EL (cell line): ENCODE results near the gene FGGY.
A peak's percentile ranks its signal among the peaks of the same experiment; 100 is the strongest.

Experiments
- DNase-seq: peaks from one replicate; pipeline ENCODE4 v3.0.0-alpha.2; 2016

FGGY gene

DNA sequence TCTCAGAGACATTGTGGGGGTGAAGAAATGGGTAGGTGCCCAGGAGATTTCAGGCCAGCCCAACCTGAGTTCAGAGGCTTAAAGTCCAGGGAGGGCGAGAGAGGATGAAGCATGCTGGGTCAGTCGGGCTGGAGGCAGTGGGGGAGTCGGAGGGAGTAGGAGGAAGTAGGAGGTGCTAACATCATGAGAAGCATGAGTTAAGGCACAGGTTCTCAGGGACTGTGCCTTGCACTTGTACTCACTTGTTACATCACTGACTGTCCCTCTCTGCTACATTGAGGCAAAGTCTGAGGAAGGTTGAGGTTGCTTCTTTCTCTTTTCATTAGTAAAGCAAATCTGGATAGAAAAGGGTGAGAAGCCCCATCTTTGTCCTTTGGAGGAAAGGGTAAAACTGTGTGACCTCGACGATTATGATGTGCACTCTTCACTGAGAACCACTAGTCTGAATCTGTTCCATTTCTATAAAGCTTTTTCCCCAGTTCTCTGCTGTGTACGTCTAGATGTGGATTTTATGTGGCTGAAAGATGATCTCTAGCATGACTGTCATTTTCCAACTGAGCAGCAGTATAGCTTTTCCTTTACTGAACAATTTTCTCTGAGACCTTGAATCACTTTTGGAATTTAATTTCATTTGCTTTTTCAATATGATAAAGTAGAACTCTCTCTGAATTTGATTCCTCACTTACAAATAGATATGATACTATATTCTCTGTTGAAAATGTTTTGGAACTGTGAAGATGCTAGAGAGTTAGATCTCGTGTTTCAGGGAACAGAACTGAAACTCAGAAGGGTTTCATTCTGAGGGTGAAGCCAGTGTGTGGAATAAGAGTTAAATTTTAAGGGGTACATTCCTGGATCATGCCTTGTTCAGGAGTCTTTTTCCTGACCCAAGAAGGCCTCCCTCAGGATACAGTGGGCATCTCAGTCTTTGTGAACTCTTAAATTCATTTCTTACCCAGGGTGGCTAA lies 94.6 kb downstream of the FGGY start:
- DNase-seq = no peak

DNA sequence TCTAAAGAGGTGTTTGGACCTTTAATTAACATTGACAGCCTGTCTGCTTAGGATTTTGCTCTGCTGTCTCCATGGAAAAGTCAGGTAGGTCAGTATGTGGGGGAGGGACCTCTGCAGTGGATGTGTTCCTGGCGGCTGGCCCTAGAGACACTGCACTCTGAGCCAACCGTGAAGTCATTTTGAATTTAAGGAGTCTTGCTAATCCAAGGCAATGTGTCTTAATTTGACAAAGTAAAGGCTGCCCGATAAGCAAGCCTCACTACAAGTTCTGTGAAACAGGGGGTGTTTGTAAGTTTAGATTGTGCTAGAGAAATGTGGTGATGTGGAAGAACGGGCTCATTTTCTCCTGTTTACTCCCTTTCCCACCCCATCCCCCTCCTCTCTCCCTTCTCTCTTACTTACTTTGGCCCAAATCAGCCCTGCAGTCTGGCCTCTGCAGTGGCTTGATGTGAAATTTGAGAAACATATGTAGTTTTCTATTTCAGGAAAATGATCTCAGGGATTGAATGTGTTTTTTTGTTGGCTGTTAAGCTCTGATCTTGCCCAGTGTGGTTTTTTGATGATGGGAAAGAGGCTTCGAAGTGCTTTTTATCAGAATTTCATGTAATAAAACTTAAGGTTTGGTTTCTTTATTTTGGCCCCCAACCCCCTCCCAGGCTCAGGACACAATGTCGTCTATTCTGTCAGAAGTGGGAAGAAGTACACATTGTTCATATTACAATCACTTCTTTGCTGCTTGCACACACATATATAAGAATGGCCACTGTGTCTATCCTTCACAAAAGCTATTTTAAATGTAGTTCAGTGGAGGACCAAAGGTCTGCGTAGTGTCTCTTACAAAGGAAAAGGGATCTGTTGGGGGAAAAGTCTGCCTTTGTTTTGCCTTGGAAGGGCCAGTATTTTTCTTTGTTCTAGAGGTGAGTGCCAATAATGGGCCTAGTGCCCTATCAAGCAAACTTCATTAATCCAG lies 96.6 kb downstream of the FGGY start:
- DNase-seq = no peak

DNA sequence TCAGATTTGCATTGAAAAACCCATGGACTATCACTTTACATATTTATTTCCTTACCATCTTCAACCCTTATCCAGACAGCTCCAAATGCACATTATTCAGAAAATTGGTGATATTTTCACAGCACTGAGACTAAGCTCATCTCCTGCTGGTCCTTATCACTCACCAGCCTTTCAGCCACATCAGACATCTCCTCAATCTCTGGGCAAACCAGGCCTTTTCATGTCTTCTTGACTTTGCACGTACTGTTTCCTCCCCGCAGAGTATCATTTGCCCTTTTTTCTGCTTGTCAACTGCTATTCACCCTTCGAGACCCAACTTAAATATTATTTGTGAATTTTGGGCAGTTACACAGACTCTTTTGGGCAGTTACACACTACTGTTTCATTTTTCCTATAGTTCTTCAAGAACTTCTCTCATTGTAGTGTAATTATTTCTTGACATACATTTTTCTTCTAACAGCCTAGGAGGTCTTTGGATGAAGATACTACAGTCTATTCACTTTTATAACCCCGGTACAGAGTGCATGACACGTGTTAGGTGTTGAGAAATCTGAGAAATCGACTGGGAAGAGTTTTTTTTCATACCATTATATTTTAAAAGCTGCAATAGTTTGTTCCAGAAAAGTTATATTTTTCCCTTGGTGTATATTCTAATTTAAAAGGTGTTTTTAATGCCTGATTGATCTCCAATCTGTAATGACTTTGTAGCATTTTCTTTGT lies 98.0 kb downstream of the FGGY start:
- no peak for DNase-seq

DNA sequence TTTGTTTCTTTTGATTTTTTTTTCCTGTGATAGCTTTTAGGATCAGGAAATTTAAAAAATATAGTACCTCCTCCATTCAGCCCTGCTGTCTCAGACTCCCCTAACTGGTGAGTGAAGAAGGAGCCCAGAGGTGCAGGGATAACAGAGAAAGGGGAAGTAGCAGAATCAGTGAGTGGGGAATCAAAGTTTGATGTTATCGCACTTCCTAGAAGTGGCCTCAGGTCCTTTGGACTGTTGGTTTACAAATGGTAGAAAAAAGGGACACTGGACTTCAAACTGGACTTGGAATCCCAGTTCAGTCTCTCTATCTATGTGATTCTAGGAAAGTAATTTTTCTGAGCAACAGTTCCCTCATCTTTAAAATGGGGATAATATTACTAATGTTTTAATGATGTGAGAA lies 99.5 kb downstream of the FGGY start:
- no peak for DNase-seq

DNA sequence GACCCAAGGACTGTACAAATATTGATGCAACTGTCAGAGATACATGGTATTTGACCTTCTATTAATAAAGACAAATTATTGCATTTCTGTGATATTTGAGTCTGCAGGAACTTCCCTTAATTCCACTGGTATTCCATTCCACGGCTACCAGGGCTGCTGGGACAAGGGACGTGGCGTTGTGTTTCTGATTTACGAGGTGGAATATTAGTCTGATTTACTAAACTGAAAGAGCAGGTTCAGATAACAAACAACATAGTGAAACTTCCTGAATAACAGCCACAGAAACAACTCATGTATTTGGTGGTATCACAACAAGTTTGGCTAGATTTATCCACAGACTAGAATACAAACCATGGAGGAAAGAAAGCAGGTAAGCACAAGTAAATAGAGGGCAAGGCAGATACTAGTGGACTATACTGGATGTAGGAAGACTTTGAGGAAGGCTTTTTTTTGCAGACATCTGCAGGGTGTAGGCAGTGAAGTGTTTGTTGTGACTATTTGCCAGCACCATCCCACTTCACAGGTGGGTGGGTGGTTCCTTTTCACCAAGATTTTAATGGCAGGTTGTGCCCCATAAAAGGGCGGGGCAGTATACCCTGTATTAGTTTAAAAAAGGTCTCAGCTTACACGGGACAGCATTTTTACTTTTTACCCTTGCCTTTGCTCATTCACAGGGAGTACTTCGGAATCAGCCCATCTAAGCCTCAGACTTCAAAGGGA lies 100.4 kb downstream of the FGGY start:
- DNase-seq = no peak

DNA sequence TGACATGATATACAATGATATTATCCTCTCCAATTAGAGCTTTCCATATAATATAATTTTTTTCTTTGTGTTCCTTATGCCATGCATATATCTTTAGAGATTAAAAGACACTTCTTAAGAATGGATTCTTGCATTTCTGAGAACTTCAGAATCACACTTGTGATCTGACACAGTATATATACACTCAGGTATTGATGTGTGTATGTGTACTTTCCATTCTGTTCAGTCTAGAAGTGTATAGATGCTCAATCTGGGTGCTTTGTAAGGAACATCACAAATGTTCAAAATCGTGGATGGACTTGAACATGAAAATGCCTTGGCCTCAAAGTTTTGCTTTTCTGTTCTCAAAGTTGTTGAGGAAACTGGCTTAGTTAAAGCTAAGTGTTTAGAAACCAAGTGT lies 102.7 kb downstream of the FGGY start:
- DNase-seq = no peak

DNA sequence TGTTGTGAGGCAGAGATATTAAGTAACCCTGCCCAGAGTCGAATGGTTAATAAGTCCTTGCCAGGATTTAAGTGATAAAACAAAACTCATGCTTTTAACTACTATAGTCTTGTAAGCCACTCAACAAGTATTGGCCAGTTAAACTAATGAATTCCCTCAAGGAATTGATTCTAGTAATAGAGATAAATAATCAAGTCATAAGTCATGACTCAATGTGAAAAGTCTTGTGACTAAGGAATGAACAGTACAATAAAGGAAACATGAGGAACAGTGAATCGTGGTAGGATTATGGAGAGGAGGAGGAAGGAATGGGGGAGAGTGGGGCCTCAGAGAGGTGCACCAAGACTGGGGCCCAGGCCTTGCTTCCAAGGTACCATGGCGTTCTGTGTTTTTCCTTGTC lies 104.7 kb downstream of the FGGY start:
- DNase-seq = no peak

DNA sequence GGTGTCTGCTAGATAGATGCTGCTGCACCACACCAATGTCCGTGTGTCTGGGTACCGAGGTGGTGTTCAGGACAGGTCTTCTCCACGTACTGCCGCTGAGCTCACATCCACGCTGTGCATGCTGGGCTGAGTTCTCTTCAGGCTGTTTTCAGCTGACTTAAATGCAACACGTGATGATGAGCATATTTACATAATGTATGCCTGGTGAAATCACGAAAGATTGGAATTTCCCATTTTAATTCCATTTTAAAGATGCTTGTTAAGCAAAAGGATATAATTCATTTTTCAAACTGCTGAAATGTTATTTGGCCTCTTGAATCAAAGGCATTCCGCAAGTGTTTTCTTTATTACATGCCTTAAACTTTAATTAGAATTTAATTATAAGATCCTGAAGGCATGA lies 107.9 kb downstream of the FGGY start:
- DNase-seq = no peak

DNA sequence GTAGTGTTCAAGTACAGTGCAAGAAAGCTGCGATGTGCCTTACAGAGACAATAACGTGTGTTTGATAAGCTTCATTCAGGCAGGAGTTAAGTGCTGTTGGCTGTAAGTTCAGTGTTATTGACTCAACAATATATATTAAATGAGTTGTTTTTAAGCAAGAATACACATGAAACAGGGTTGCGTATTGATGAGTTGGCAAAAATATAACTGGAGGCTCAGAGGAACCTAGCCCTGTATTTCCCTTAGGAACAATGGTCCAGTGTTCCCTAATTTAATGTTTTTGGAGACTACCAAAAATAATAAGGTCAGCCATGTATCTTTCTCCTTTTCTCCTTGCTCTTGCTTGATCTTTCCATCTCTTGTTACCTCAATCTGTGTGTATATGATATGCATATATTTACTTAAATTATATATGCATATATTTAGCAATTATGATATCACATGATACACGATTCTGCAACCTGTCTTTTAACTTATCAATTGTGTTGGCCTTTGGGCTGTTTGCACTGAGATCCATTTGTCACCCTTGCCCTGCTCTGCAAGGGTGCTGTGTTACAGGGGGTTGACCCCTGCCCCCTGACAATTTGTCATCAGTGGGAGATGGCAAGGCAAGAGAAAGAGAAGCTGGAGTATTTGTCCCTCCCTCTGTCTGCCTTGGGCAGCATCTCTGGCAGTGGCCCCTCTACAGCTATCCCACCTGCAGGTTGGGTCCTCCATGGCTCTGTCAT lies 109.7 kb downstream of the FGGY start:
- DNase-seq = no peak

DNA sequence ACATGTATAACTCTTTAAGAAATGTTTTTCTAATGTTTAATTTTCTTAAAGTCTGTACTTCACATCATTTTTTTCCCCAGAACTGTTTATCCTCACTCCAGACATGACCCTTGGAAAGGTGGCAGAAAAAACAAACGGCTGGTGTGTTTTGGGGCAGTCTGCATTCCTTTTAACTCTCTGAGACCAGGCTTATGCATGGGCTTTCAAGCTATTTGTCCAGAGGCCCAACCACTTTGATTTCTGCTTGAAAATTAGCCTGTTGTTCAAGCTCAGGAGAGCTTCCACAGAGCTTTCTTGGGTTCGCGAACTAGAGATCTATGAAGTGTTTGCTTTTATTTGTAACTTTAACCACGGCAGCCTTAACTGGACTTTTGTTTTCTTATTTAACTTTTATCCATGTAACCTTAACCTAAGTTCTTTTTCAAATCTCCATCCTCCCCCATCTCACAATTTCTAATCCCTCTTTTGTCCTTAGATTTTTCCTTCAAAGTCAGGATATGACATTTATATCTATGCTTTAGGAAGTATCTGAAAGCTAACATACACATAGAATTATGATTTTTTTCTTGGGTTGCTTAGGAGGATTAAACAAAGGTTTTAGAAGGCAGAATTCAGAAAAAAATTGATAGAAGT lies 111.8 kb downstream of the FGGY start:
- no peak for DNase-seq

DNA sequence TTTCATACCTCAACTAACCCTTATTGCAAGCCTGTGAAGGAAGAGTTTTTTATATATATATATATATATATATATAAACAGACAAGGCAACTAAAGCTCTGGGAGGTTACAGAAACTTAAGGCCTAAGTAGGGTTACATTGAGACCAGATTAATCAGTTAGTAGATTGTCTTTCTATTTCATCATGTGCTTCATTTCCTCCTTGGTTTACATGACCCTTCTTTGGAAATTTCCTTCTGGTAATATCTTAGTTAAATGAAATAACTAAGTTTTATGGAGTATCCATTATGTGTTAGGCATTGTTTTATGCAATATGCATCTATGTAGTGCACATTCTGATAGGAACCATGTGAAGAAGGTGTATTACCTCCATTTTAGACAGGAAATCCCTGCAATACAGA lies 112.7 kb downstream of the FGGY start:
- DNase-seq = no peak

DNA sequence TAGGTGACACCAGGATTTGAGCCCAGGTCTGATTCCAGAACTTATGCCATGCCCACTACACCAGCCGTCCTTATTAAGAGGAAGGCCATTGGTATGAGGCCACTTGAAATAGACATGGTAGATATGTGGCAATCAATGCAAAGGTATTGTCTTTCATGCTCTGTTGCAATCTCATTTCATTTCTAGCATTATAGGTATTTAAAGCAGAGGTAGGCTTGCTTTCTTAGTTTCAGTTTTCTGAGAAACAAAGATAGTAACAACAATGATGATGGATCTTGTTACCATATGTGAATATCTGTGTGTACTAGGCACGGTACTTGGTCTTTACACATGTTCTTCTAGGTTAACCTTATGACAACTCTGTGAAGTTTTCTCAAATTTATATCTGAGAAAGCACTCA lies 113.1 kb downstream of the FGGY start:
- no peak for DNase-seq

DNA sequence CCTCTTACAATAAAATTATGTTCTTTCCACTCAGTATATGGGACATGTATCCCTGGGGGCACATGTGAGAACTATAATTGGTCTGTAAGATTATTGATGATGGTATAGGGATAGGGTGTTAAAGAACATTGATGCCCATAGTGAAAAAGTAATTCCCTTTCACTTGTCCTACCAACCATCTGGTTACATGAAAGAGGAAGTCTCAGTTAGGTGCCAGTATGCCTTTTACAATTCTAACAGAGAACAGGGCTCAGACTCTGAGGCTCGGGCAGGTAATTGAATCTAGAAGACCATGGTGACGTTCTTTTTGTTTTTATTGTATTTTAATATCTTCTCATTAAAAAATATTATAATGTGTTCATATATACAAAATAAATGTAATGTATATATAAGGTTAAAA lies 113.6 kb downstream of the FGGY start:
- no peak for DNase-seq

DNA sequence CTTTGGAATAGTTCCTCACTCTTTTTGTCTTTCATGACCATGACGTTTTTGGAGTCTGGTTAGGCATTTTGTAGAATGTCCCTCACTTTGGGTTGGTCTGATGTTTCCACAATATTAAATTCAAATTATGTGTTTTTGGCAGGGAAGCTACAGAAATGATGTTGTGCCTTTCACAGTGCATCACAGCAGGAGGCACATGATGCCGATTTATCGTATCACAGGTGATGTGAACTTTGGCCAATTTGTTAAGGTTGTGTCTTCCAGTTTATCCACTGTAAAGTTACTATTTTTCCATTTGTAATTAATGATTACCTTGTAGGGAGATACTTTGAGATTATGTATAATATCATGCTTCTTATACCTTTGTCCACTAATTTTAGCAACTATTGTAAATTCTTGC lies 114.3 kb downstream of the FGGY start:
- DNase-seq = no peak

DNA sequence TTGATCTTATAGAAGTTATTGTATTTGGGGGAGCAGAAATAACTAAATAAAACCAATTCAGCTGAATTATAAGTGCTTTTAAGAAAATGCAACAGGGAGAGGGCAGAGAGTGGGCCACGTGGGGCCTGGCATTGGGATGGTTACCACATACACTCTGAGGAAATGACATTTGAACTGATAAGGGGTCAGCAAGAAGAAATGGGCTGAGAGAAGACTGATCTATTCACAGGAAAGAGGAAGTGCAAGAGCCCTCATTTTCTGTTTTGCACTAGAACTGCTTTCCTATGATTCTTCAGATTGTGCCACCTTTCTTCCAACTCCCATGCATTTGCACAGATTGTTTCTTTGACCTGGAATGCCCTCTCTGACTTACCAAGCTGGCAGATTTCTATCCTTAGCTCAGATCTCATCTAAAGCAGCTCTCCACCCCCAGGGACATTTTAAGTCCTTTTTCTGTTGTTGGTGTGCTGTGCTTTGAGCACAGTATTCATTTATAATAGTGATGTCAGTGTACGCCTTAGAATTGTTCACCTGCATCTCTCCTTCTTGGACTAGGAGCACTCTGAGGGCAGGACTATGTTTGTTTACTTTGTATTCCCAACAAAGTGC lies 115.9 kb downstream of the FGGY start:
- no peak for DNase-seq

DNA sequence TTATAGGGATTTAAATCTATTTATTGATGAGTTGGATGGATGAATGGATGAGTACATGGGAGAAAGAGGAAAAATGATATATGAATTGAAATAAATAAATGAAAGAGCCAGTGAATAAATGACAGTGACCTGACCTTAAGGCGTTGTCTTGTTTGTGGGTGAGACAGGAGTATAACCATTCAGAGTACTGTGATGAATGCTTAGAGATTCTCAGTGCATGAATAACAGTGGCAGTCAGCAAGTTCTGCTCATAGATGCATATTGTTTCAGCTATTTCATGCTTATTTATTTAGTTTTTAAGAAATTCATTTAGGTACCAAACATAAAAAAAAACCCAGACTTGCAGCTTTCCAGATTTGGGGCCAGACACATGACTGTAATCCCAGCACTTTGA lies 116.4 kb downstream of the FGGY start:
- no peak for DNase-seq

DNA sequence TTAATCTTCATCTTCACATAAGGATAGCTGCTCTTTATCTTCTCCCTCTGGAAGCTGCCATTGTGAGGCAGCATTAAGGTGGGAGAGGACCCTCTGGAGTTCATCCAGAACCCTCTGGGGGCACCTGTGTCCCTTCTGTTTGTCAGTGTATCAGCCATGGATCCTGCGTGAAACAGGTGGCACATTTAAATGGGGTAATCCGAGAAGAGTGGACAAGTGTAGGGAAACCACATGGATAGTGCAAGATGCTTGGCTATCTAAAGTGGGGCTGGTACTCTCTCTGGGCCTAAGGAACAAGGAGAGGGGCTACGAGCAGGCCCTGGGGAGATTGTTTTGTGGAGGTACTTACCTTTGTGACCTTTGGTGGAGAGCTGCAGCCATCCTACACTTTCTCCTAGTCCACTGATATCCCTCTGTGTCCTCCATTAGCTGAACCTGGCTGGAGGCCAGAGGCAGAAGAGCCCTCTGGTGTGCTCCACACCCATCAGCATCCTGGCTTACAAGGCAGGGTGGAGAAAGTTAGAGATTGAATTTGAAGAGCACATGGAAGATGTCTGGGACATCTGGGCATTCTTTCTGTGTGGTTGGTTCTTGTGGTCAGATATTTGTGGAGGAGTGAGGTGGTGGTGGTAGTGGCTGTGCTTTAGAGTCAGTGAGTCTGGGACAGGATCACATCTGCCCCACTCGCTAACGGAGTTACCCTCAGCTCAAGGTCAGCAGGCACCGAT lies 117.7 kb downstream of the FGGY start:
- peak; percentile 46 for DNase-seq

DNA sequence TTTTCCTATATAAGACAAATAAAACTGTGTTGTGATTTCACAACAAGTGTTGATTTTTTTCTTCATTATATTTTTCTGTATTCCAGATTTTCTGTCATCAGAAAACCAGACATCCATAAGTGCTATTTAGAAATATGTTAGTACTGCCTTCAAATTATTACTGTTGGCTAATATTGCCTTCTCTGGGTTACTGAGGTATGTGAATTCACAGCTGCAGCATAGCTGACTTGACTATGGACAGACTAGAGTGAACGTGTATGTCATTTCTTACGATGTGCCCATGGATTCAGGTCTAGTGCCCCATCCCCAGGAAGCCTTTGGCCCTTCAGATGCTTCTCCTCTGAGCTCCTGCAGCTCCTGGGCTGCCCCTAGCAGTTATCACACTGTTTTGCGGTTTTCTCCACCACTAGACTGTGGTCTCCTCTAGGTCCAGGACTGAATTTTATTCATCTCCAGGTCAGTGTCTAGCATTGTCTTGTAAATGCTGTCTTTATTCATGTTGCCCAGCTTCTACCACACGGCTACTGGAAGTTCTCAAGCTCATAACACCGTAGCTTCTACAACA lies 118.5 kb downstream of the FGGY start:
- no peak for DNase-seq

DNA sequence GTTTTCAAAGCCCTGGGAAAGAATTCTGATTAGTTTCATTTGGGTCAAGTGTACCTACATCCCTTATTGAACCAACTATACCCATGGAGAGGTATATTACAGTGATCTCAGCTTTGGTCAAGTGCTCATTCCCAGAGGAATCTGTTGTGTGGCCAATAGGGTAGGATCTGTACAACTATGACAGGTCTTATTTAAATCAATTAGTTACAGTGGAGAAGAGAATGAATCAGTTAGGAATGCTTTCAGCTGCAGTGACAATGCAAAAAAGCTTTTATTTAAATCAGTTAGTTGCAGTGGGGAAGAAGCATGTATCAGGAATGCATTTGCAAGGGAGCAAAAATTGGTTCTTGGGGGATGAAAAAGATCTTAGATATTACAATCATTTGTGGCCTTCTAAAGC lies 119.0 kb downstream of the FGGY start:
- peak; percentile 56 for DNase-seq

DNA sequence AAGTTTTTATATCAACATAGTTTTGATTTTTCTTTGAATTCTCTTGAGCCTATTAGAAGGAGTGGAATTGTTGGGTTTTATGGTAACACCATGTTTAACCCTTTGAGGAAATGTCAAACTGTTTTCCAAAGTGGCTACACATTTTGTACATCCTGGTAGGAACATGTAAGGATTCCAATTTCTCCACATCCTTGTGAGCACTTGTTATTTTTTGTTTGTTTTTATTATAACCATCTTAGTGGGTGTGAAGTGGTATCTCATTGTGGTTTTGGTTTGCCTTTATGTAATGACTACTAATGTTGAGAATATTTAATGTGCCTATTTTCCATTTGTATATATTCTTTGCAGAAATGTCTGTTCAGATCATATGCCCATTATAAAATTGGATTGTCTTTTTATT lies 120.5 kb downstream of the FGGY start:
- no peak for DNase-seq
